Panc1 (cell line): ENCODE measurements around the gene ERAL1.

Experiments used
- CTCF ChIP-seq: fragments of 450-650 bp; IDR thresholded peaks from 2 replicates; pipeline ENCODE4 v1.5.1; 2017; ENCODE audit warnings: mild to moderate bottlenecking
- SIN3A ChIP-seq: IDR thresholded peaks from 2 replicates; pipeline ENCODE4 v1.6.1; 2012; ENCODE audit warnings: low read depth, mild to moderate bottlenecking, low read length, moderate library complexity, borderline replicate concordance; ENCODE audit not compliant: insufficient read depth
- TCF7L2 ChIP-seq: IDR thresholded peaks from 2 replicates; pipeline ENCODE4 v1.6.1; 2011; ENCODE audit warnings: mild to moderate bottlenecking, low read depth, low read length, inconsistent platforms

- TF ChIP-seq CTCF: no peak
- no peak for TF ChIP-seq SIN3A
- no peak for TF ChIP-seq TCF7L2
These were observed 19.9 kb downstream of the ERAL1 start for GRCh38 chr17:28874750-28875149.
